Thyroid gland (tissue), 4 donors: ENCODE results near the gene RNF14.
A peak's percentile ranks its signal among the peaks of the same experiment; 100 is the strongest.

Experiments used
- POLR2A ChIP-seq, 2 donors: fragments of 450-650 bp; IDR thresholded peaks; one replicate each; pipeline ENCODE4 v1.6.1; 2017; ENCODE audit warnings: antibody characterized with exemption in 2 of 2, mild to moderate bottlenecking in 2 of 2, moderate library complexity in 1 of 2
- TF ChIP-seq, protein P1 (sequence below), 6 experiments: fragments of 200-600 bp in 3 of 6; fragments of 450-650 bp in 3 of 6; sonication (generic) in 3 of 6; IDR thresholded peaks; one replicate each; pipeline ENCODE4 v1.5.1; 2016 to 2019; ENCODE audit warnings: antibody characterized with exemption in 6 of 6, mild to moderate bottlenecking in 2 of 6, inconsistent platforms in 1 of 6, moderate library complexity in 1 of 6

DNA sequence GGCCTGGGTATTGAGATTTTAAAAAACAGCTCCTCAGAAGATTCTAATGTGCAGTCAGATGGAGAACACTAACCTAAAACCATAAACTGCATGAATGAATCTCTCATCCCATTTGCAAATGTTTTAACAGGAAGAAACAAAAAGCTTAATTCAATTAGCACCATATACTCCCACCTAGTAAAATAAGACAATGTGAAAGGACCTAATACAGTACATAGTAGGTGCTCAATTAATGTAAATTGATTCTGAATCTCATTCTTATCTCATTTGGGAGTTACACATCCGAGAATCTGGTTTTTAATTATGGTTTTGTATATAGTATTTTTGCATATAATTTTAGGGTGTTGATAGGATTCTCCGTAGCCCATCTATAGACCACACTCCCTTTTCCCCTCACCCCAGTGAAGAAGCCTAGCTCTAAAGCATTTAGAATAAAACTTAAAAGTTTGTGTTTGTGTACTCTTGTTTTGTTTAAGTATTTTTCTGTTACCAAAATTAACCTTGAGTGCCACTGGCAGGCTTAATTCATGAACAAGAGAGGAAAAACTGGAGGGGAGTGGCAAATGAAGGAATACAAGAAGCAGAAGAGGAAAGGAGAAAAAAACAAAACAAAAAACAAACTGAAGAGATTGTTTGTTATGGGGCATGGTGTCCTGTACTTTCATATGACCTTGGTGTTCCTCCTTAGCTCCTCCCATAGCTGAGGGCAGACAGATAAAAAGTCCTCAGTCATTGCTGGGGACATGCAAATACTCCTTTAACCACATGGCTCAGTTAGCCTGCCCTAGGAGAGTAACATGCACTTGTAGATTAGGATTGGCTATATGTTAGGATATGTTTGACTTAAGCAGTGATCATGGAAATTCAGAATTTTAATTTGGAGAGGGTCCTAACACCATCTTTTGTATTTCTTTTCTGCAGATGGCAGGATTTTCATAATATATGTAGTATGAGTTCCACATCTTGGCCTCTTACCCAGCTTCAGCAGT lies 1.2 kb downstream of the RNF14 start:
- TF ChIP-seq, protein P1, sequence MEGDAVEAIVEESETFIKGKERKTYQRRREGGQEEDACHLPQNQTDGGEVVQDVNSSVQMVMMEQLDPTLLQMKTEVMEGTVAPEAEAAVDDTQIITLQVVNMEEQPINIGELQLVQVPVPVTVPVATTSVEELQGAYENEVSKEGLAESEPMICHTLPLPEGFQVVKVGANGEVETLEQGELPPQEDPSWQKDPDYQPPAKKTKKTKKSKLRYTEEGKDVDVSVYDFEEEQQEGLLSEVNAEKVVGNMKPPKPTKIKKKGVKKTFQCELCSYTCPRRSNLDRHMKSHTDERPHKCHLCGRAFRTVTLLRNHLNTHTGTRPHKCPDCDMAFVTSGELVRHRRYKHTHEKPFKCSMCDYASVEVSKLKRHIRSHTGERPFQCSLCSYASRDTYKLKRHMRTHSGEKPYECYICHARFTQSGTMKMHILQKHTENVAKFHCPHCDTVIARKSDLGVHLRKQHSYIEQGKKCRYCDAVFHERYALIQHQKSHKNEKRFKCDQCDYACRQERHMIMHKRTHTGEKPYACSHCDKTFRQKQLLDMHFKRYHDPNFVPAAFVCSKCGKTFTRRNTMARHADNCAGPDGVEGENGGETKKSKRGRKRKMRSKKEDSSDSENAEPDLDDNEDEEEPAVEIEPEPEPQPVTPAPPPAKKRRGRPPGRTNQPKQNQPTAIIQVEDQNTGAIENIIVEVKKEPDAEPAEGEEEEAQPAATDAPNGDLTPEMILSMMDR (IDR thresholded peaks at IDR 0.05): no peak
- peak in 1 of 2 donors; percentile 10 for TF ChIP-seq POLR2A (IDR thresholded peaks at IDR 0.05)
